PC-3 (cell line): Measurements from ENCODE around the gene FTO. TPM values are rescaled to one million over a fixed set of nuclear protein-coding genes. Genes with fewer than 3 reads are reported as not detected.

Experiments
- ATAC-seq: fragments of 200-7000 bp; cut with Tn5 transposase; 2 replicates; pipeline ENCODE4 v1.9.1; 2020; ENCODE audit warnings: mild to moderate bottlenecking, moderate library complexity
- BruUV-seq: library from RNA; stranded (reverse); fragments of 400-500 nt; replicated peaks from 2 replicates; lab custom pipeline; 2021; lab: Mats Ljungman, UMichigan
- CTCF ChIA-PET: fragments of 300-600 bp; sonication (Branson Sonifier 250); formaldehyde crosslinking; loops from one replicate; lab custom pipeline; 2022; ENCODE audit warnings: antibody characterized with exemption; lab: Charles Lee
- POLR2A ChIA-PET: fragments of 300-600 bp; sonication (Branson Sonifier 250); formaldehyde crosslinking; loops from one replicate; lab custom pipeline; 2022; ENCODE audit warnings: antibody characterized with exemption; ENCODE audit not compliant: unreplicated experiment; lab: Charles Lee
- DNase-seq: peaks from one replicate; pipeline ENCODE4 v3.0.0-alpha.2; 2015
- H2AFZ ChIP-seq: fragments of 300-600 bp; sonication (generic); 2 replicates; pipeline ENCODE4 v1.6.0; 2016; ENCODE audit warnings: antibody characterized with exemption, low read length
- H3F3A ChIP-seq: fragments of 300-600 bp; sonication (generic); one replicate; pipeline ENCODE4 v1.6.0; 2017; ENCODE audit warnings: antibody characterized with exemption, low read length, control low read depth, mild to moderate bottlenecking; ENCODE audit not compliant: unreplicated experiment
- H3K27ac ChIP-seq: fragments of 300-600 bp; sonication (generic); 2 replicates; pipeline ENCODE4 v1.5.1; 2016; ENCODE audit warnings: mild to moderate bottlenecking, low read length
- H3K27me3 ChIP-seq: fragments of 300-600 bp; sonication (generic); 2 replicates; pipeline ENCODE4 v1.6.1; 2016; ENCODE audit warnings: low read length, mixed read lengths
- H3K36me3 ChIP-seq: fragments of 300-600 bp; sonication (generic); 2 replicates; pipeline ENCODE4 v1.6.1; 2016; ENCODE audit warnings: low read depth, mixed run types, low read length, mixed read lengths
- H3K4me1 ChIP-seq: fragments of 300-600 bp; sonication (generic); 2 replicates; pipeline ENCODE4 v1.5.1; 2016; ENCODE audit warnings: low read length; ENCODE audit not compliant: insufficient read depth
- H3K4me2 ChIP-seq: fragments of 300-600 bp; sonication (generic); 2 replicates; pipeline ENCODE4 v1.6.0; 2016; ENCODE audit warnings: low read length
- H3K4me3 ChIP-seq: fragments of 300-600 bp; sonication (generic); 2 replicates; pipeline ENCODE4 v1.5.1; 2016; ENCODE audit warnings: mild to moderate bottlenecking, low read length, mixed read lengths
- H3K79me2 ChIP-seq: fragments of 300-600 bp; sonication (generic); 2 replicates; pipeline ENCODE4 v1.6.1; 2017; ENCODE audit warnings: low read length, mixed read lengths
- H3K9ac ChIP-seq: fragments of 300-600 bp; sonication (generic); 2 replicates; pipeline ENCODE4 v1.6.0; 2016; ENCODE audit warnings: mild to moderate bottlenecking, low read length
- H3K9me2 ChIP-seq: fragments of 300-600 bp; sonication (generic); replicated peaks from 2 replicates; pipeline ENCODE4 v1.6.1; 2016; ENCODE audit warnings: mixed run types, low read length, mixed read lengths
- H3K9me3 ChIP-seq: fragments of 300-600 bp; sonication (generic); 2 replicates; pipeline ENCODE4 v1.6.1; 2016; ENCODE audit warnings: low read length, mixed read lengths
- H4K20me1 ChIP-seq: fragments of 300-600 bp; sonication (generic); 2 replicates; pipeline ENCODE4 v1.6.1; 2016; ENCODE audit warnings: low read length, mixed read lengths
- CTCF ChIP-seq: fragments of 300-600 bp; sonication (generic); conservative IDR thresholded peaks from 2 replicates; pipeline ENCODE4 v1.5.1; 2017; ENCODE audit warnings: antibody characterized with exemption, low read depth, mild to moderate bottlenecking, low read length
- EZH2 ChIP-seq: fragments of 300-600 bp; sonication (generic); IDR thresholded peaks from one replicate; pipeline ENCODE4 v1.6.1; 2017; ENCODE audit warnings: antibody characterized with exemption, mild to moderate bottlenecking, low read length; ENCODE audit not compliant: unreplicated experiment
- EZH2phosphoT487 ChIP-seq: fragments of 300-600 bp; sonication (generic); IDR thresholded peaks from 2 replicates; pipeline ENCODE4 v1.6.1; 2018; ENCODE audit warnings: mild to moderate bottlenecking, antibody characterized with exemption, low read length, borderline replicate concordance
- intact Hi-C: fragments of 100-400 bp; cut with micrococcal nuclease; formaldehyde crosslinking; loops from 2 replicates; pipeline ENCODE4 v1.9.0; 2023
- total RNA-seq: library from RNA; depleted of rRNA; stranded (reverse); fragments of >200 nt; gene quantifications from 2 replicates; pipeline ENCODE4 v1.2.3, GENCODE V29; 2014

Gene FTO
- total RNA-seq, 1 experiment from 2014 or later = 27.0 TPM

GRCh38 chr16:53849585-53849984 lies 145.6 kb downstream of the FTO start:
- intact Hi-C loops = no loop called here
- Histone ChIP-seq H4K20me1 (no peaks in the 10 kb centered on the region), H3K27me3 (no peaks in the 10 kb centered on the region), H3K4me1 (no peaks in the 10 kb centered on the region), H3K27ac (no peak overlapping the region), H3F3A (no peaks in the 10 kb centered on the region), H3K36me3 (no peaks in the 10 kb centered on the region), H3K4me2 (no peak overlapping the region), H3K9me2 (no peaks in the 10 kb centered on the region), H3K79me2 (no peaks in the 10 kb centered on the region), H3K4me3 (no peak overlapping the region), H3K9ac (no peak overlapping the region), H3K9me3 (no peaks in the 10 kb centered on the region), H2AFZ (no peak overlapping the region)
- BruUV-seq = no TSS peak
- DNase-seq (no peak), ATAC-seq (no peak)
- CTCF ChIA-PET = no interaction called here
- no peak for TF ChIP-seq CTCF
- TF ChIP-seq EZH2 = no peak
- no peak for TF ChIP-seq EZH2phosphoT487
- POLR2A ChIA-PET = no interaction called here

DNA sequence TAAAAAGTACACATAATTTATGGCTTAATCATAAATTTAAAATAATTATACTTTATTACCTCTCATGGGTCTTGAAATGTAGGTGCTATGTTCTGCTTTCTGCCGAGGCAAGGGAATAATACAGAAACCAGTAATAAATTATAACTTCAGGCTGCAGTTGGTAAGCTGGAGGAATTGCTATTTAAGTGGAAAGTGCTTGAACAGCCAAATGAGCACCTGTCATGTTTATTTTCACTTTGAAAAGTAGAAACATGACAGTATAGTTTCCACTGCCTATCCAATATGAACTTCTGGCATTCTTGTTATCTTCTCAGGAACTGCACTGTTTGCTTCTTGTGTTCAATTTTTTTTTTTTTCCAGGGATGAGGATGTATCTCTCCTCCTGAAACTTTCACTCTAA lies 146.0 kb downstream of the FTO start:
- POLR2A ChIA-PET = no interaction called here
- intact Hi-C loops = no loop called here
- Histone ChIP-seq H3K79me2 (no peaks in the 10 kb centered on the region), H3K4me3 (no peak overlapping the region), H3K27ac (no peak overlapping the region), H3K4me2 (no peak overlapping the region), H3F3A (no peaks in the 10 kb centered on the region), H3K9me3 (no peaks in the 10 kb centered on the region), H3K36me3 (no peaks in the 10 kb centered on the region), H3K9ac (no peak overlapping the region), H3K27me3 (no peaks in the 10 kb centered on the region), H3K4me1 (no peaks in the 10 kb centered on the region), H4K20me1 (no peaks in the 10 kb centered on the region), H2AFZ (no peak overlapping the region), H3K9me2 (no peaks in the 10 kb centered on the region)
- no peak for TF ChIP-seq CTCF
- TF ChIP-seq EZH2phosphoT487 = no peak
- no peak for TF ChIP-seq EZH2
- CTCF ChIA-PET = no interaction called here
- no peak for DNase-seq
- ATAC-seq = no peak
- BruUV-seq = no TSS peak

- Histone ChIP-seq H3K27me3 (no peaks in the 10 kb centered on the region), H3K9ac (no peak overlapping the region), H3K9me3 (no peaks in the 10 kb centered on the region), H3K27ac (no peak overlapping the region), H3K4me2 (no peak overlapping the region), H3K4me3 (no peak overlapping the region), H4K20me1 (no peaks in the 10 kb centered on the region), H2AFZ (no peak overlapping the region), H3K79me2 (no peaks in the 10 kb centered on the region), H3K9me2 (no peaks in the 10 kb centered on the region), H3F3A (no peaks in the 10 kb centered on the region), H3K4me1 (no peaks in the 10 kb centered on the region), H3K36me3 (no peaks in the 10 kb centered on the region)
- no peak for DNase-seq
- ChIA-PET CTCF (no interaction called here), POLR2A (no interaction called here)
- no peak for ATAC-seq
- TF ChIP-seq EZH2phosphoT487 (no peak), EZH2 (no peak), CTCF (no peak)
- BruUV-seq = no TSS peak
- intact Hi-C loops = no loop called here
Observed at GRCh38 chr16:53852678-53853077, 148.7 kb downstream of the FTO start.
